KOPT-K1 (cell line): ENCODE measurements around the gene GLOD5.

Experiments used
- H3K27ac ChIP-seq: fragments of 200-600 bp; sonication (generic); 2 replicates; pipeline ENCODE4 v1.5.1; 2016; ENCODE audit warnings: antibody characterized with exemption, mild to moderate bottlenecking, low read depth, low read length; ENCODE audit not compliant: poor library complexity, severe bottlenecking
- H3K36me3 ChIP-seq: fragments of 200-600 bp; sonication (generic); 2 replicates; pipeline ENCODE4 v1.5.1; 2017; ENCODE audit warnings: antibody characterized with exemption, mild to moderate bottlenecking, low read length, moderate library complexity; ENCODE audit not compliant: insufficient read depth
- H3K9me3 ChIP-seq: fragments of 200-600 bp; sonication (generic); 2 replicates; pipeline ENCODE4 v1.5.1; 2017; ENCODE audit warnings: antibody characterized with exemption, low read length, mild to moderate bottlenecking; ENCODE audit not compliant: insufficient read depth, poor library complexity, severe bottlenecking

The GLOD5 gene

DNA sequence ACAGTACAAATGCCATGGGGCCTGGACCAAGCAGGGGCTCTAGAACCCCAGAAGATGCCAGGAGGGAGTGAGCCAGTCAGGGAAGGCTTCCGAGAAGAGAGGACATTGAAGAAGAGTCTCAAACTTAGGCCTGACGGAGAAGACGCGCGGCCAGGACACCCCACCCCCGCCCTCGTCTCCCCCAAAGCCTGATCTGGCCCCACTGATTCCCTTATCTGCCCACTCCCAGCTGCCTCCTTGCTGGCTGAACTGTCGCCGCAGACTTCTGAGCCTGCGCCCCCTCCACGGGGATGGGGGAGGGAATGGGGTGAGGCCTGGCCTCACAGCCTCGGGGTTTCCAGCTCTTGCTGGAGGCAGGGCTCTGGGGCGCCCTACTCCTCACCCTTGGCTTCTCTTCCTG lies 21.2 kb downstream of the GLOD5 start:
- Histone ChIP-seq H3K36me3 (no peaks in the 10 kb centered on the region), H3K9me3 (no peaks in the 10 kb centered on the region), H3K27ac (no peak overlapping the region)

DNA sequence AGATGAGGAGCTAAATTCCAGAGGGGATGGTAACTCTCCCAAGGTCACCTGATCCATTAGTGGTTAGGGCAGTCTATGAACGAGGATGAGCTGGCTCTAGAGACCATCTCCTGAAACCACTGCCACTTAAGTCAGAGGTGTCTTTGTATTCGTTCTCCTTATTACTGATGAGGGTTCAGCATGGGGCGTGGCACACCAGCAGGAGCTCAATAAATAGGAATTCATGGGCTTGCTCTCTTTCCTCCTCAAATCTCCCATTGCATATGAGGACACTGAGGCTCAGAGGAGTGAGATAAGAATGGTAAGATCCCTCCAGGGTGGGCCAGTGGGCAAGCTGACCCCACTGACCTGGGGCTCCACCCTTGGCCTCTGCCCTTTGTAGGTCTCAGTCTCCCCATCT lies 23.2 kb downstream of the GLOD5 start:
- Histone ChIP-seq H3K27ac (no peak overlapping the region), H3K36me3 (no peaks in the 10 kb centered on the region), H3K9me3 (no peaks in the 10 kb centered on the region)

DNA sequence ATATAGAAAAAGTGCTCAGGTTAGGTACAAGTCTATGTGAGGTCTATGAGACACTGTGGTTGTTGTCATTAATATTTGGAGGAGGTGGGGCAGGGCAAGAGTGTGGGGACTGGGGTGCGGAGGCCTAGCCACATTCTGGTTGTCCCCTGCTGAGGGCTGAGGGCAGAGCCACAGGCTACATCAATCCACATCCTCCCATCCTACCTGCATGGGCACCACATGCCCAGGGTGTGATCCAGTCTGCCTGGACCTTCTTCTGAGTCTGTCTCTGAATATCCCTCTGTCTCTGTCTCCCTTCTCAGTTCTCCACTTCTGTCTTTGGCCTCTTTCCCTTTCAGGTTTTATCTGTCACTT lies 23.6 kb downstream of the GLOD5 start:
- no peaks in the 10 kb centered on the region for H3K36me3 ChIP-seq
- no peaks in the 10 kb centered on the region for H3K9me3 ChIP-seq
- no peak overlapping the region for H3K27ac ChIP-seq

DNA sequence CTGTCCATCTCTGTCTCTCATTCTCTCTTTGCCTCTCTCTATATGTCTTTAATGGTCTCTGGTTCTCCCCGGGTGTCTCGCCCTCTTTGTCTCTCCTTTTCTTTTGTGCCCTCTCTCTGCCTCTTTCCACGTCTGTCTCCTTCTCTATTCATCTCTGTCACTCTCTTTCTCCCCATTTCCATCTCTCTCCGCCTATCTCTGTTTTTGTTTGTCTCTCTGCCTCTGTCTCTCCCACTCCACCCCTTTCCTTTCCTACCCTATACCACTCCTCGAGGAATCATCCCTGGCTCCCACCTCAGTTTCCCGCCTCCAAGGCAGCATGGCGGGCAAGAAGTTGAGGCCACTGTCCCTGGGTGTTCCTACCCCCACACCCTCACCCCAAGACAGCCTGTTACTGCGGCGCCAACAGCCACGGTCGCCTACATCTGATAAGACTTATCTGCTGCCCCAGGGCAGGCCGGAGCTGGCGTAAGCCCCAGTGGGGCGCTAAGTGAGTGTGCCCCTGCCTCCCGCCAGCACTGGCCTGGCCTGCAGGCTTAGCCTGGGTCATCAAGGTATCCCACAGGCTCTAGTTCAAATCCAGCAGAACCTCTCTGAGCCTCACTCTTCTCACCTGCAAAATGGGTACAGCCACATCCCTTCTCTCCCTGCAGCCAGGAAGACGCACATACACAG lies 24.1 kb downstream of the GLOD5 start:
- Histone ChIP-seq H3K9me3 (no peaks in the 10 kb centered on the region), H3K36me3 (no peaks in the 10 kb centered on the region), H3K27ac (no peak overlapping the region)

DNA sequence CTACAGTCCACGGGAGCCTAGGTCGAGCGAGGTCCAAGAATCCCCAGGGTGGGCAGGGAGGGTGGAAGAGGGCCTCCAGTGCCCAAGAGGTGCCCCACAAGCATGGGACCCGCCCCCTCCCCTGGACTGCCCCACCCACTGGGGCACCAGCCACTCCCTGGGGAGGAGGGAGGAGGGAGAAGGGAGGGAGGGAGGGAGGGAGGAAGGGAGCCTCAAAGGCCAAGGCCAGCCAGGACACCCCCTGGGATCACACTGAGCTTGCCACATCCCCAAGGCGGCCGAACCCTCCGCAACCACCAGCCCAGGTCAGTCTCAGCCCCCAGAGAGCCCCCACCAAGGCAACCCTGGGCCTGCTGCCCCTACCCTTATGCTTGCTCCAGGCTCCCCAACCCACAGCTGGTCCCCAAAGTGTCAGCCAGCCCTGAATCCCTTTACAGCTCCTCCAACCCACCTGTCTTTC lies 24.8 kb downstream of the GLOD5 start, which contains the start of gene GATA1:
Gene GATA1, plus strand, starts transcription at position 250 of the 460 bp plus-strand sequence. CDS start 4,520 bp downstream, outside the sequence.
- Histone ChIP-seq H3K9me3 (no peaks in the 10 kb centered on the region), H3K27ac (no peak within 1 kb of the TSS), H3K36me3 (no peaks in the 10 kb centered on the region)

DNA sequence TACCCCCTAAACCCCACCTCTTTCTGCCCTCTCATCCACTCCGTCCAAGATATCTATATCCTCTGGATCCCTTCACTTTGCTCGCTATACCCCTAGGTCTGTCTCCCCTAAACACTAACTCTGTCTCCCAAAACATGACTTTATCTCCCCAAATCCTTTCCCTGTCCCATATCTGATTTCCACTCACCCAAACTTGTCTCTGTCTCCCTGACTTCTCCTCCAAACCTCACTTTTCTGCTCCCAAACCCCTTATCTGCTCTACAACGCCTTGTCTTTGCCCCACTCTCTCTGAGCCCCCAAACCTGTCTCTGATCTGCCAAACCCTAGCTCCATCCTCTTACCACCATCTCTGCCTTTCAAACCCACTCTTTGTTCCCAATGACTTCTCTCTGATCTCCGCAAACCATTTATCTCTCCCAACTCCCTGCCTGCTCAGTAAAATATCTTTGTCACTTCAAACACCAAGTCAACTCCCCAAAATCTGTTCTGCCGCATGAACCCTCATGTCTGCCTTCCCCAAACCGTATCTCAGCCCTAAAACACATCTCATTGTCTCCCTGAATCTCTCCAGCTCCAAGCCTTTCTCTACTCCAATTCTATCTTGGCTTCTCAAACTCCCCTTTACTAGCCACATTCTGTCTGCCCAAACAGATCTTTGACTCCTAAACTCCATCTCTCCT lies 25.4 kb downstream of the GLOD5 start:
- no peak overlapping the region for H3K27ac ChIP-seq
- no peaks in the 10 kb centered on the region for H3K36me3 ChIP-seq
- no peaks in the 10 kb centered on the region for H3K9me3 ChIP-seq

DNA sequence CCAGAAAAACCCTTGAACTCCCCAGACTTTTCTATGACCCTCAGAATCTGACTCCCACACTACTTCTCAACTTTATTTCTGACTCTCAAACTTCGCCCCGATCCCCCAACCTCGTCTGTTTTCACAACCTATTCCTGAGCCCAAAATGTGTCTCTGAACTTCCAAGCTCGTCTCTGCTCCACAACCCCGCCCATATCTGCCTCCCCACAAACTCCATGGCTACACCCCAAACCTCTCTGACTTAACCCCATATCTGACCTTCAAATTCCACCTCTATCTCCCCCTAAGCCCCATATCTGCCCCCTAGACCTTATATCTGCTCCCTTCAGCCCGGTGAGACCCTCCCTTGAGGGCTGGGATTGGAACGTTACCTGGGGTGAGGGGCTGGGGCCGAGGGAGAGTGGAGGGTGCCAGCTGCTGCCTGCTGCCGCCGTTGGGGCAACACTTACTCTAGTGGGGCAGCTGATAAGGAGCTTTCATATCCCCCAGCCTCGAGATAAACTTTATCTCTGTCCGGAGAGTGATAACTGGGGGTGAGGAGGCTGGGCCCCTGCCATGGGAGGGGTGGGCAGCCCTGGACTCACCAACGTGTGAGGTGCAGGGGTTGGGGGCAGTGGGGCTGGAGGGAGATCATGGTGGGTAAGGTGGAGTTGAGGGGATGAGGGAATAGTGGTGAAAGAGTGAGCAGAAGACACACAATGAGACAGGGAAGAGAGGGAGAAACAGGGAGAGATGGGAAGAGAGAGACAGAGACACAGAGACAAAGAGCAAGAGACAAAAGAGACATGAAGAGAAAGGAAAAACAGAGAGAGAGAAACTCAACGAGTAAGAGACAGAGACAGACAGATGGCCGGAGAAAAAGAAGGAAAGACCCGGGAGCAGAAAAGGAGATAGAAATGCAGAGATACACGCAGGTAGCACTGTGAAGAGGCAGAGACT lies 26.2 kb downstream of the GLOD5 start:
- H3K36me3 ChIP-seq = no peaks in the 10 kb centered on the region
- H3K27ac ChIP-seq = no peak overlapping the region
- H3K9me3 ChIP-seq = no peaks in the 10 kb centered on the region

DNA sequence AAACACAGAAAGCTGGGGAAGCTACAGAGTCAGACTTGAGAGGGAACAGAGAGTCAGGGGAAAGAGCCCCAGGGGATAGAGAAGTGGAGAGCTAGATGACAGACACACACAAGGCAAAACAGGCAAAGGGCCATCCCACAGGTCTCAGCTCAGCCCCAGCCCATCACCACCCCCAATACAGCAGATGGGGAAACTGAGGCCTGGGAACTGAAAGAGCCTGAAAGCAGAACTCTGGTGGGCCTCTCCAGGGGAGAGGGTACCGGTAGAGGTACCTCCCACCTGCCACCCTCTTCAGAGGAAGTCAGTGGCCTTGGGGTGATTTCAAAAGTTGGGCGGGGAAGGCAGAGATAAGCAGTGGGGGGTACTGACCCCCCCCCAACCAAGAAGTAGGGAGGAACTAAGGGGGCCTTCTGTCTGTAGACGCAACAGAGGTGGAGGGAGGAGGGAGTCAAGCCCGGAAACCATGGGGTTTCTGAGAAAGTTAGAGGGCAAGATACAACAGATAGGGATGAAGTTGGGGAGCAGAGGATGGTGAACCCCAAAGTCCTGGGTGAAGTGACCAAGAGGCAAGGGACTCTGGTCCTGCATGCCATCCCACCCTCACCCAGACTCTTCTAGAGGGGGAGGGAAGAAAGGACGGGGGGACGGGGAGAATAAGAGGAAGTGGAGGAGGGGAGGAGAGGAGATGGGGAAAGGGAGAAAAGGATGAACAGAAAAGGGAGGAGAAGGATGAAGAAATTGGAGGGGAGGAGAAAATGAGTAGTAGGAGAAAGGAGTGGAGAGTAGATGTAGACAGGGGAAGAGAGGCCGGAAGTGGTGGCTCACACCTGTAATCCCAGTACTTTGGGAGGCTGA lies 28.0 kb downstream of the GLOD5 start:
- peak overlapping the region; percentile 20 for H3K27ac ChIP-seq
- no peaks in the 10 kb centered on the region for H3K9me3 ChIP-seq
- no peaks in the 10 kb centered on the region for H3K36me3 ChIP-seq

DNA sequence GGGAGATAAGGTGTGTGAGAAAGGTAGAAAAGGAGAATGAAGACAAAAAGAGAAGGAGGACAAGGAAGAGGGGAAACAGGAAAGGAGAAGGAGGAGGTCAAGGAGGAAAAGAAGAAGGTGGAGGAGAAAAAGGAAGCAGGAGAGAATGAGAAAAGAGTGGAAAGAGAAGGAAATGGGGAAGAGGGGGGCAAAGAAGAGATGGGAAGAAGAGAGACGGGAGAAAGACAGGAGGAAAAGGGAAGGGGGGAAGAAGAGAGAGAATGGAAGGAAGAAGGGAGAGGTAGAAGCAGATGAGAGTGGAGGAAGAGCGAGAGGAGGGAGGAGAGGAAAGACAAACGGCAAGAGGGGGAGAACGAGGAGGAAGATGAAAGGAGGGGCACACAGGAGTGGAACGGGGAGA lies 28.9 kb downstream of the GLOD5 start:
- no peaks in the 10 kb centered on the region for H3K36me3 ChIP-seq
- H3K27ac ChIP-seq = no peak overlapping the region
- H3K9me3 ChIP-seq = no peaks in the 10 kb centered on the region

DNA sequence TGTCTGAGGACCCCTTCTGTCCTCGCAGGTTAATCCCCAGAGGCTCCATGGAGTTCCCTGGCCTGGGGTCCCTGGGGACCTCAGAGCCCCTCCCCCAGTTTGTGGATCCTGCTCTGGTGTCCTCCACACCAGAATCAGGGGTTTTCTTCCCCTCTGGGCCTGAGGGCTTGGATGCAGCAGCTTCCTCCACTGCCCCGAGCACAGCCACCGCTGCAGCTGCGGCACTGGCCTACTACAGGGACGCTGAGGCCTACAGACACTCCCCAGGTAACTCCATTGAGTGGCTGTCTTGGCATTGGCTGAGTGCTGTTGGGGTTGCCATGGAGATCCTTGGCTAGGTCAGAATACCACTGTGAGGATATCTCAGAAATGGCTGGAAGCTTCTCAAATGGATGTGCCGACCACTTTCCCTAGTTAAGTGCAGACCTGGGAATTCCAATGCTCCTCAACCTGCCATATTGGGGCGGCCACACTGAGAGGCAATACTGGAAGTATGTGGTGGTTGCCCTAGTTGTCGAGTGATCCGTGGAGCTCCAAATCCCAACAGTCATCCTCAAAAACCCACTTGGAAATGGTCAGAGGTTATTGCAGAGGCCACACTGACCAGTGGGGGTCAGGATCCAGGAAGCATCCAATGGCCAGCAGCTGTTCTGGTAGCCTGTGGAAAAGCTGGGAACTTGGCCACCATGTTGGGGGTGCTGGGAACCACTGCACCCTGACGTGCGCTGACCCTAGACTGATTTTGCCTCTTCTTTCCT lies 29.7 kb downstream of the GLOD5 start:
- no peak overlapping the region for H3K27ac ChIP-seq
- H3K36me3 ChIP-seq = no peaks in the 10 kb centered on the region
- no peaks in the 10 kb centered on the region for H3K9me3 ChIP-seq

DNA sequence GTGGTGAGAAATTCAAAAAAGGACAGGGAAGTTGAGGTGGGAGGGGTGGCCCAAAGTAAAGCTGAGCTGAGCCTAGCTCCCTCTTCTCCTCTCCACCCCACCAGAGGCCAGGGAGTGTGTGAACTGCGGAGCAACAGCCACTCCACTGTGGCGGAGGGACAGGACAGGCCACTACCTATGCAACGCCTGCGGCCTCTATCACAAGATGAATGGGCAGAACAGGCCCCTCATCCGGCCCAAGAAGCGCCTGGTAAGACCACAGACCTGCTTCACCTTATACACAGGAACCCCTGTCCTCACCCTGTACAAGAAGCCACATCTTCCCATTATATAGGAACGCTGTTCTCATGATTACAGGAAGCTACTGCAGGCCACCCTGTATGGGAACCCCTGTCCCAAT lies 30.7 kb downstream of the GLOD5 start:
- no peak overlapping the region for H3K27ac ChIP-seq
- no peaks in the 10 kb centered on the region for H3K9me3 ChIP-seq
- no peaks in the 10 kb centered on the region for H3K36me3 ChIP-seq

DNA sequence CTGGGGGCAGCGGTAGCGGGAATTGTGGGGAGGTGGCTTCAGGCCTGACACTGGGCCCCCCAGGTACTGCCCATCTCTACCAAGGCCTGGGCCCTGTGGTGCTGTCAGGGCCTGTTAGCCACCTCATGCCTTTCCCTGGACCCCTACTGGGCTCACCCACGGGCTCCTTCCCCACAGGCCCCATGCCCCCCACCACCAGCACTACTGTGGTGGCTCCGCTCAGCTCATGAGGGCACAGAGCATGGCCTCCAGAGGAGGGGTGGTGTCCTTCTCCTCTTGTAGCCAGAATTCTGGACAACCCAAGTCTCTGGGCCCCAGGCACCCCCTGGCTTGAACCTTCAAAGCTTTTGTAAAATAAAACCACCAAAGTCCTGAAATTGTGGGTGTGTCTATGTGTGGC lies 32.4 kb downstream of the GLOD5 start:
- H3K27ac ChIP-seq = no peak overlapping the region
- H3K36me3 ChIP-seq = no peaks in the 10 kb centered on the region

DNA sequence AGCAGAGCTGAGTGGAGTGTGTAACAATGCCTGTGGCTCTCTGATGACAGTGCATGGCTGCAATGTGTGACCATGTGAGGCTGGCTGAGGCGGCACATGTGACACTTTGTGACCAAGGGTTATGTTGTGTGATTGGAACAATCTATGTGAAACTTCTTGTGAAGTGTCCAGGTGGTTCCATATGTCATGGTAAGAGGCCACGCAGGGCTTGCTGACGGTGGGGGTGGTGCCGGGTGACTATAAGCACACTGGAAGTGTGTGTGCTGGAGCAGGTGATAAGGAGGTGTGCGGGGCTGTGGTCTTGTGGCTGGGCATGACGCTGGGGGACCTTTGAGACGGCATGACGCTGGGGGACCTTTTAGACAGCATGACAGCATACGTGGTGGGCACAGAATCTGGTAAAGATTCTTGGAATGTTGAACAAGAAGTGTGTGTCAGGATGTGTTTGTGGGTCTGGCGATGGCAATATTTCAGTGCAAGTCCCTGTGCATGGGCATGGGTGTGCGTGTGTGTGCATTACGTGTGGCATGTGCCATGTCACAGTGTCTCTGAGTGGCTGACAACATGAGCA lies 32.9 kb downstream of the GLOD5 start:
- H3K36me3 ChIP-seq = no peaks in the 10 kb centered on the region
- H3K27ac ChIP-seq = no peak overlapping the region
- H3K9me3 ChIP-seq = no peaks in the 10 kb centered on the region

More for the DNA sequence above, 32.4 kb downstream of the GLOD5 start:
- no peaks in the 10 kb centered on the region for H3K9me3 ChIP-seq
